ENCODE measurements around the gene FGD2. TPM values are rescaled to one million over a fixed set of nuclear protein-coding genes. Genes with fewer than 3 reads are reported as not detected.

The FGD2 gene
- total RNA-seq, 1 donor from 2014 or later: 0.10 TPM

DNA sequence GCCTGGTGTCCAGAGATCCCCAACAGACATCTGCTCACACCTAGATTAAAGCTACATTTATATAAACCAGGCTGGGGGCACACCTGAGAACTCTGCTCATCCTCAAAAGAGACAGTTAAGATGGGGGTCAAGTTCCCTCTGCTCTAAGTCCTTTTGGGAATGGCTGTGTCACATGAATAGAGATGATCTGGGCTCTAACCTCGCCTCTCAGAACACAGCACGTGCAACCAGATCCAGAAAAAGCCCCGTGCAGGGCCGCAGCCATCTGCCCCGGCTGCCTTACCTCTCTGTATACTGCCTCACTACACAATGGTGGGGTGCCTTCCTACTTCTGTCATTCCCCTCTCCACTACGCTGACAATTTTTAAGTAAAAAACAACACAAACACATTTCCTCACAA, 25.3 kb upstream of the FGD2 start:
- peaks cover 13% of the 10 kb centered on the region for H3K36me3 Mint-ChIP-seq
- no peak for DNase-seq (ENCODE audit: extremely low spot score, unreplicated experiment)
- TF ChIP-seq CTCF (conservative IDR thresholded peaks at IDR 0.05): no peak
- H3K4me1 Mint-ChIP-seq (ENCODE audit: unreplicated experiment): peaks cover 24% of the 10 kb centered on the region
- no peaks in the 10 kb centered on the region for H3K9me3 Mint-ChIP-seq
- no peaks in the 10 kb centered on the region for H3K27me3 Mint-ChIP-seq
- peak overlapping the region; percentile 18 for H3K4me3 Mint-ChIP-seq
- H3K27ac Mint-ChIP-seq: peak overlapping the region; percentile 22

- Mint-ChIP-seq H3K4me3 (no peak overlapping the region), H3K9me3 (no peaks in the 10 kb centered on the region), H3K4me1 (ENCODE audit: unreplicated experiment) (peaks cover 24% of the 10 kb centered on the region), H3K27me3 (no peaks in the 10 kb centered on the region), H3K27ac (peak overlapping the region; percentile 22), H3K36me3 (peaks cover 10% of the 10 kb centered on the region)
- no peak for TF ChIP-seq CTCF (conservative IDR thresholded peaks at IDR 0.05)
- no peak for DNase-seq (ENCODE audit: extremely low spot score, unreplicated experiment)
These were observed 24.4 kb upstream of the FGD2 start for GRCh38 chr6:36980876-36981619.

DNA sequence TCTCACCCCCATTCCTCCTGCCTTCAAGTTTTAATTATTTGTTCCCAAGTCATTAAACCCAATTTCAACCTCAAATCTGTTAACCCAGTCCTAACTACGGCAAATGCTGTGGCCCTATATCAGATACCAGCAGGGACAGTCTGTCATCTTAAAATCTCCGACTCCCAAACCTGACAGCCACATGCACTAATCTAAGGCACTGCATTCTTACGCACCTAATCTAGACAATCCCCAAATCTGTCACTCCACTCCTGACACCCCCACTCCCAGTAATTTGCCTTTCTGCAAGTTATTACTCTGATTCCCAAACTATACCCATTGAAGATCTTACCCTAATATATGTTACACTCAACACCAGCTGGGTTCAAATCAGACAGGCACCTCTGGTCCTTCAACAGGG, 21.9 kb upstream of the FGD2 start:
- H3K4me1 Mint-ChIP-seq (ENCODE audit: unreplicated experiment): peaks cover 38% of the 10 kb centered on the region
- H3K27me3 Mint-ChIP-seq: no peaks in the 10 kb centered on the region
- peaks cover 6% of the 10 kb centered on the region for H3K36me3 Mint-ChIP-seq
- H3K4me3 Mint-ChIP-seq: no peak overlapping the region
- H3K9me3 Mint-ChIP-seq: no peaks in the 10 kb centered on the region
- DNase-seq (ENCODE audit: extremely low spot score, unreplicated experiment): no peak
- TF ChIP-seq CTCF (conservative IDR thresholded peaks at IDR 0.05): no peak
- H3K27ac Mint-ChIP-seq: no peak overlapping the region

GRCh38 chr6:36984581-36985416, 20.7 kb upstream of the FGD2 start:
- Mint-ChIP-seq H3K27ac (no peak overlapping the region), H3K9me3 (peaks cover 3% of the 10 kb centered on the region), H3K36me3 (peaks cover 6% of the 10 kb centered on the region), H3K4me3 (no peak overlapping the region), H3K27me3 (no peaks in the 10 kb centered on the region), H3K4me1 (ENCODE audit: unreplicated experiment) (peaks cover 30% of the 10 kb centered on the region)
- no peak for DNase-seq (ENCODE audit: extremely low spot score, unreplicated experiment)
- no peak for TF ChIP-seq CTCF (conservative IDR thresholded peaks at IDR 0.05)

DNA sequence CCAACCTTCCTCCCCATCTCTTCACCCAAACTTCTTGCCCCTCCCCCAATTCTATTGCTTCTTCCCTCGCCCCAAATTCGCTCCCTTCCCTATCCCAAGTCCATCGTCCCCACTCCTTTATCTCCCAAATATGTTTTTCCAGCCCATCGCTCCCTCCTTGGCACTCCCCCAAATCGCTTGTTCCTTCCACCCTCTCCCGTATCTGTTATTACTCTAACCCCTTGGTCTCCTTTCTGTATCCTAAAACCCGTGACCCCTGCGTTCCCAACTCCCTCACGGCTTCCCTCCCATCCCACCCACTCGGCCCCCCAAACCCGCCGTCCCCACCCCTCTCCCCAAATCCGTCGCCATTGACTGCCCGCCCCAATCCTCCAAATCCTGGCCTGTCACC, 20.0 kb upstream of the FGD2 start:
- no peak for TF ChIP-seq CTCF (conservative IDR thresholded peaks at IDR 0.05)
- peaks cover 27% of the 10 kb centered on the region for H3K4me1 Mint-ChIP-seq (ENCODE audit: unreplicated experiment)
- no peak overlapping the region for H3K27ac Mint-ChIP-seq
- no peak for DNase-seq (ENCODE audit: extremely low spot score, unreplicated experiment)
- H3K9me3 Mint-ChIP-seq: peaks cover 3% of the 10 kb centered on the region
- H3K27me3 Mint-ChIP-seq: no peaks in the 10 kb centered on the region
- H3K4me3 Mint-ChIP-seq: no peak overlapping the region
- peaks cover 6% of the 10 kb centered on the region for H3K36me3 Mint-ChIP-seq
